GM19463 (cell line): ENCODE data around the gene GNPTAB.

ENCODE experiments used
- ATAC-seq: cut with Tn5 transposase; IDR thresholded peaks from one replicate; pipeline ENCODE4 v1.9.1; 2021; ENCODE audit warnings: mild to moderate bottlenecking, moderate library complexity; ENCODE audit not compliant: unreplicated experiment

GNPTAB gene

GRCh38 chr12:101697930-101698799, 132.6 kb downstream of the GNPTAB start:
- peak; percentile 25 for ATAC-seq

GRCh38 chr12:101697197-101697929, 133.4 kb downstream of the GNPTAB start, which contains the start of gene CHPT1:
Gene CHPT1, plus strand, starts transcription at chr12:101697640. Its CDS starts 222 bp downstream, at chr12:101697862.
- peak; percentile 56 for ATAC-seq

GRCh38 chr12:101696251-101697196, 134.2 kb downstream of the GNPTAB start:
- ATAC-seq = peak; percentile 33

- ATAC-seq = no peak
Measured at GRCh38 chr12:101695706-101696105, 135.1 kb downstream of the GNPTAB start.
